GM12873 (cell line): ENCODE measurements around the gene IDI1.

Experiments
- CTCF ChIP-seq: IDR thresholded peaks from 2 replicates; pipeline ENCODE4 v1.5.1; 2012; ENCODE audit warnings: low read depth, mild to moderate bottlenecking, moderate library complexity, low read length, control low read depth; ENCODE audit not compliant: insufficient read depth; ENCODE audit errors: missing control alignments

IDI1 gene

GRCh38 chr10:990808-991207, 58.1 kb downstream of the IDI1 start:
- TF ChIP-seq CTCF = no peak
